ENCODE data around the gene SCARB2.

DNA sequence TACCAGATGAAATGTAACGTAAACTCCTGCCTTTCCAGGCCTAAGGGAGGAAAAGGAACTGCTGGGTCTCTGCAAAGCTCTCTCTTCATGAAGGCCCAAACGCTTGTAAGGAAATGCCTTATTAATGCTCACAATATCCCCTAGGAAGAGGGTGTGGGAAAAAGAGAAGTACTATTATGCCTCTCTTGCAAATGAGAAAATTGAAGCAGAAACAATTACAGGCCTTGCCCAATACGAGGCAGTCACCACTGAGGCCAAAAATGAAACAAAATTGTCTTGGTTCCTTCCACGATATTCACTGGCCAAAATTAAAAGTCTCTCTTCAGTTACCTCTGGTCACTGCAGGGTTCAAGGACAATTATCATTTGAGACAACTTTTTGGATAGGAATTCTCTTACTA is 3.2 kb downstream of the SCARB2 start:
- TF ChIP-seq, protein P1, sequence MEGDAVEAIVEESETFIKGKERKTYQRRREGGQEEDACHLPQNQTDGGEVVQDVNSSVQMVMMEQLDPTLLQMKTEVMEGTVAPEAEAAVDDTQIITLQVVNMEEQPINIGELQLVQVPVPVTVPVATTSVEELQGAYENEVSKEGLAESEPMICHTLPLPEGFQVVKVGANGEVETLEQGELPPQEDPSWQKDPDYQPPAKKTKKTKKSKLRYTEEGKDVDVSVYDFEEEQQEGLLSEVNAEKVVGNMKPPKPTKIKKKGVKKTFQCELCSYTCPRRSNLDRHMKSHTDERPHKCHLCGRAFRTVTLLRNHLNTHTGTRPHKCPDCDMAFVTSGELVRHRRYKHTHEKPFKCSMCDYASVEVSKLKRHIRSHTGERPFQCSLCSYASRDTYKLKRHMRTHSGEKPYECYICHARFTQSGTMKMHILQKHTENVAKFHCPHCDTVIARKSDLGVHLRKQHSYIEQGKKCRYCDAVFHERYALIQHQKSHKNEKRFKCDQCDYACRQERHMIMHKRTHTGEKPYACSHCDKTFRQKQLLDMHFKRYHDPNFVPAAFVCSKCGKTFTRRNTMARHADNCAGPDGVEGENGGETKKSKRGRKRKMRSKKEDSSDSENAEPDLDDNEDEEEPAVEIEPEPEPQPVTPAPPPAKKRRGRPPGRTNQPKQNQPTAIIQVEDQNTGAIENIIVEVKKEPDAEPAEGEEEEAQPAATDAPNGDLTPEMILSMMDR (conservative IDR thresholded peaks at IDR 0.05; ENCODE audit: low read depth, low read length), result no peak
- TF ChIP-seq RAD21 (IDR thresholded peaks at IDR 0.05; ENCODE audit: low read length) (no peak), POLR2A (IDR thresholded peaks at IDR 0.05; ENCODE audit: low read depth, low read length) (no peak), BHLHE40 (IDR thresholded peaks at IDR 0.05; ENCODE audit: low read depth, low read length) (no peak), CEBPB (IDR thresholded peaks at IDR 0.05; ENCODE audit: low read depth, low read length) (no peak), MXI1 (IDR thresholded peaks at IDR 0.05; ENCODE audit: borderline replicate concordance, low read depth, low read length) (no peak), SMC3 (IDR thresholded peaks at IDR 0.05; ENCODE audit: low read depth, low read length) (no peak), RFX5 (IDR thresholded peaks at IDR 0.05; ENCODE audit: low read depth, low read length) (no peak)
